GM10248 (cell line): ENCODE data around the gene ZNF317.

Experiments
- CTCF ChIA-PET: fragments of 300-600 bp; sonication (Branson Sonifier 250); formaldehyde crosslinking; extraction: SDS; loops from one replicate; lab custom pipeline; 2021; ENCODE audit warnings: antibody characterized with exemption; lab: Yijun Ruan, JAX
- POLR2A ChIA-PET: fragments of 350-650 bp; sonication (Branson Sonifier 250); formaldehyde crosslinking; extraction: SDS; loops from one replicate; lab custom pipeline; 2020; ENCODE audit warnings: antibody characterized with exemption; lab: Yijun Ruan, JAX
- DNase-seq: peaks from one replicate; pipeline ENCODE4 v3.0.0; 2012; ENCODE audit errors: extremely low spot score
- CTCF ChIP-seq: IDR thresholded peaks from 2 replicates; pipeline ENCODE4 v1.5.1; 2012; ENCODE audit warnings: mild to moderate bottlenecking, low read depth; ENCODE audit errors: extremely low read depth, missing control alignments, control extremely low read depth

The ZNF317 gene

GRCh38 chr19:9128171-9128570 lies 12.0 kb upstream of the ZNF317 start:
- CTCF ChIA-PET, result no interaction called here

DNA sequence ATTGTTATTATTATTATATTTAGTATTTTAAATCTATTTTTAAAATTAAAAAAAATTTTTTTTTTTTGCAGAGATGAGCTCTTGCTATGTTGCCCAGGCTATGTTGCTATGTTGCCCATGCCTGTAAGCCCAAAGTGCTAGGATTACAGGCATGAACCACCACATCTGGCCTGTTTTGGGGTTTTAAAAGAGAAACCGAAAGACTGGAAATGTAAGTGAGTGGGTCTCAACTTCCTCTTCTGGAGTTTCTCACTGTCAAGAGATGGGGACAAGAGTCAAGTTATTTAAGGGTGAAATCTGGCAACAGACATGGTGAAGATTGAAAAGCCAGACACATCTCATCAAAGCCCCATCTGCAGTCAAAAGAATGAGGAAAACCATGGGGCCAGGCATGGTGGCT lies 9.2 kb upstream of the ZNF317 start:
- POLR2A ChIA-PET, result interaction anchor here (0.6 kb wide), 1 partner anchor 453 kb away, joined by 3 read pairs; no protein-coding TSS in a partner anchor
- no peak for DNase-seq
- CTCF ChIA-PET, result no interaction called here
- TF ChIP-seq CTCF, result no peak

More at GRCh38 chr19:9128171-9128570, 12.0 kb upstream of the ZNF317 start:
- DNase-seq, result no peak
- POLR2A ChIA-PET, result no interaction called here
- no peak for TF ChIP-seq CTCF

DNA sequence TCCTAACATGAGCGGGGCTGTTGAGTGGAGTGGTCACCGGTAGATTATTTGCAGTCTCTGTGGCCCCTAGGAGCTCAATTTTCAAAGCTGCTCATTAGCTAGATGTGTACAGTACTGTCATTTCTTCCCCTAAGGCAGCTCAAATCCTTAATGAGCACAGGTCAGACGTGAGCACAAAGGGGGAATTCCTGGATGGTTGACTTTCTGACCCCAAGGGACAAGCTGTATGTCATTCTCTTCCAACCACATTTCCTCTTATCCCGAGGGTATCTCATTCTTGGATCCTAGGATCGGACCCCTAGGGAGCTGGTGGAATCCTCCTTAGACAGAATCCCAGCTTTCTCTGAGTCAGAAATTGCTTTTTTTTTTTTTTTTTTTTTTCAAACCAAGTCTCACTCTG lies 7.8 kb upstream of the ZNF317 start:
- no peak for TF ChIP-seq CTCF
- ChIA-PET POLR2A (interaction anchor here (0.5 to 0.7 kb wide), 2 partner anchors 680 to 695 kb away, joined by 6 to 8 read pairs; partner anchors contain the start of gene UBL5), CTCF (interaction anchor here (1.2 kb wide), 1 partner anchor 665 kb away, joined by 3 read pairs; no protein-coding TSS in a partner anchor)
- no peak for DNase-seq

- CTCF ChIA-PET, result no interaction called here
- no peak for TF ChIP-seq CTCF
- DNase-seq, result no peak
- POLR2A ChIA-PET, result no interaction called here
Measured at GRCh38 chr19:9139609-9140158, 513 bp upstream of the ZNF317 start.

DNA sequence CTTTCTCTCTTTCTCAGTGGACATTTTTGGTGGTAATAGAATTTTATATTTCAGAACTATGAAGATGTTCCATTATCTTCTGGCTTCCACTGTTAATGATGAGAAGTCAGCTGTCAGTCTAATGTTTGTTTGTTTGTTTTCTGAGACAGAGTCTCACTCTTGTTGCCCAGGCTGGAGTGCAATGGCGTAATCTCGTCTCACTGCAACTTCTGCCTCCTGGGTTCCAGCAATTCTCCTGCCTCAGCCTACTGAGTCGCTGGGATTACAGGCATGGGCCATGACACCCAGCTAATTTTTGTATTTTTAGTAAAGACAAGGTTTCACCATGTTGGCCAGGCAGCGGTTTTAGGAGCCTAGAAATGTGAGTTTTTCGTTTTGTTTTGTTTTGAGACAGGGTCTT lies 4.7 kb downstream of the ZNF317 start:
- ChIA-PET CTCF (no interaction called here), POLR2A (no interaction called here)
- no peak for TF ChIP-seq CTCF
- no peak for DNase-seq

- ChIA-PET CTCF (no interaction called here), POLR2A (no interaction called here)
- no peak for DNase-seq
- TF ChIP-seq CTCF, result no peak
Measured at GRCh38 chr19:9146882-9147281, 6.7 kb downstream of the ZNF317 start.
